ENCODE data around the gene MDM2. TPM values are rescaled to one million over a fixed set of nuclear protein-coding genes. Genes with fewer than 3 reads are reported as not detected.
A peak's percentile ranks its signal among the peaks of the same experiment; 100 is the strongest.

MDM2 gene
- total RNA-seq, 4 donors from 2014 or later: 39.5 to 84.1 (median 61.8) TPM

GRCh38 chr12:68784015-68784414 lies 24.0 kb upstream of the MDM2 start:
- WGBS: 79% methylated on average over 8 of the region's 8 CpGs

GRCh38 chr12:68785358-68785757 lies 22.6 kb upstream of the MDM2 start:
- Histone ChIP-seq H3K4me1 (peaks cover 32% of the 10 kb centered on the region), H3K27me3 (no peaks in the 10 kb centered on the region), H3K9me3 (no peaks in the 10 kb centered on the region), H3K36me3 (no peaks in the 10 kb centered on the region), H3K27ac (peak overlapping the region; percentile 70), H3K4me3 (no peak overlapping the region)
- WGBS: 50% methylated on average over 2 of the region's 2 CpGs
- TF ChIP-seq POLR2A (IDR thresholded peaks at IDR 0.05): no peak
- TF ChIP-seq EP300 (IDR thresholded peaks at IDR 0.05): no peak
- no peak for TF ChIP-seq CTCF (IDR thresholded peaks at IDR 0.05)
- TF ChIP-seq POLR2AphosphoS5 (IDR thresholded peaks at IDR 0.05): no peak
- DNase-seq (ENCODE audit: low spot score in 2 of 2): no peak

More at GRCh38 chr12:68784015-68784414, 24.0 kb upstream of the MDM2 start:
- no peaks in the 10 kb centered on the region for H3K9me3 ChIP-seq
- no peaks in the 10 kb centered on the region for H3K27me3 ChIP-seq
- TF ChIP-seq POLR2A (IDR thresholded peaks at IDR 0.05): no peak
- no peak for TF ChIP-seq CTCF (IDR thresholded peaks at IDR 0.05)
- no peak for TF ChIP-seq POLR2AphosphoS5 (IDR thresholded peaks at IDR 0.05)
- no peak for TF ChIP-seq EP300 (IDR thresholded peaks at IDR 0.05)
- no peak for DNase-seq (ENCODE audit: low spot score in 2 of 2)
- H3K4me1 ChIP-seq: peaks cover 32% of the 10 kb centered on the region
- no peak overlapping the region for H3K27ac ChIP-seq
- no peak overlapping the region for H3K4me3 ChIP-seq
- no peaks in the 10 kb centered on the region for H3K36me3 ChIP-seq

DNA sequence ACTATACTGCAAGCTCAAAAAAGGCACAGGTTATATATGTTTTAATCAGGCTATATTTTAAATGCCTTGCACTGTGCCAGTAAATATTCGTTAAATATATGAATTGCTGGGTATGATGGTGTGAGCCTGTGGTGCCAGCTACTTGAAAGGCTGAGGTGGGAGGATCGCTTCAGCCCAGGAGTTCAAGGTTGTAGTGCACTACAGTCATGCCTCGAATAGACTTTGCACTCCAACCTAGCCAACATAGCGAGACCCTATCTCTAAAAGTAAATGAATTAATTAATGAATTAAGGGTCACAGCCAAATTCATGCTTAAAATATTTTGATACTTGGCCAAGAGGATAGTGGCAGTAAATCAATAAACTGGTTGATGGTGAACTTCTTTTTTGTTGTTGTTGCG lies 22.2 kb upstream of the MDM2 start:
- WGBS: 82% methylated on average over 5 of the region's 5 CpGs
- no peaks in the 10 kb centered on the region for H3K27me3 ChIP-seq
- TF ChIP-seq EP300 (IDR thresholded peaks at IDR 0.05): no peak
- no peaks in the 10 kb centered on the region for H3K36me3 ChIP-seq
- H3K4me3 ChIP-seq: no peak overlapping the region
- peaks cover 32% of the 10 kb centered on the region for H3K4me1 ChIP-seq
- H3K27ac ChIP-seq: peak overlapping the region; percentile 70
- no peaks in the 10 kb centered on the region for H3K9me3 ChIP-seq
- DNase-seq (ENCODE audit: low spot score in 2 of 2): no peak

- WGBS: 93% methylated on average over 2 of the region's 2 CpGs
- Histone ChIP-seq H3K9me3 (no peaks in the 10 kb centered on the region), H3K4me3 (no peak overlapping the region), H3K4me1 (peaks cover 27% of the 10 kb centered on the region), H3K27me3 (no peaks in the 10 kb centered on the region), H3K27ac (peak overlapping the region; percentile 70), H3K36me3 (no peaks in the 10 kb centered on the region)
- no peak for TF ChIP-seq CTCF (IDR thresholded peaks at IDR 0.05)
- no peak for TF ChIP-seq POLR2A (IDR thresholded peaks at IDR 0.05)
- TF ChIP-seq POLR2AphosphoS5 (IDR thresholded peaks at IDR 0.05): no peak
- no peak for TF ChIP-seq EP300 (IDR thresholded peaks at IDR 0.05)
- DNase-seq (ENCODE audit: low spot score in 2 of 2): no peak
Observed at GRCh38 chr12:68786929-68787328, 21.0 kb upstream of the MDM2 start.

DNA sequence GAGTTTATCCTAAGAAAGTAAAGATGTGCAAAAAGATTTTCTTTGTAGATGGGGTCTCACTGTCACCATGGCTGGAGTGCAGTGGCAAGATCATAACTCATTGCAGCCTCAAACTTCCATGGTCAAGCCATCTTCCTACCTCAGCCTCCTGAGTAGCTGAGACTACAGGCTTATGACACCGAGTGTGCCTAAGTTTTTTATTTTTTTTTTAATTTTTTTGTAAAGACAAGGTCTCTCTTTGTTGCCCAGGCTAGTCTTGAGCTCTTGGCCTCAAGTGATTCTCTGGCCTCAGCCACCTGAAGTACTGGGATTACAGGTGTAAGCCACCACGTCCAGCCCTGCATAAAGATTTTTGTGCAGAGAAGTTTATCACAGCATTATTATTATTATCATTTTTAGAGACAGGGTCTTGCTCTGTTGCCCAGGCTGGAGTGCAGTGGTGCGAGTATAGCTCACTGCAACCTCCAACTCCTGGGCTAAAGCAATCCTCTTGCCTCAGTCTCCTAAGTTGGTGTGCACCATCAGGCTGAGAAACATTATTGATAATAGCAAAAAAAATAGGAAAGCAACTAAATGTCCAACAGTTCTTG lies 19.3 kb upstream of the MDM2 start:
- Histone ChIP-seq H3K27me3 (no peaks in the 10 kb centered on the region), H3K27ac (no peak overlapping the region), H3K4me1 (peaks cover 27% of the 10 kb centered on the region), H3K36me3 (no peaks in the 10 kb centered on the region), H3K4me3 (no peak overlapping the region), H3K9me3 (no peaks in the 10 kb centered on the region)
- WGBS: 92% methylated on average over 3 of the region's 3 CpGs
- no peak for TF ChIP-seq POLR2A (IDR thresholded peaks at IDR 0.05)
- no peak for TF ChIP-seq EP300 (IDR thresholded peaks at IDR 0.05)
- TF ChIP-seq CTCF (IDR thresholded peaks at IDR 0.05): no peak
- TF ChIP-seq POLR2AphosphoS5 (IDR thresholded peaks at IDR 0.05): no peak
- no peak for DNase-seq (ENCODE audit: low spot score in 2 of 2)
